Natural killer cell (primary cell): ENCODE results near the gene ZFP62. TPM values are rescaled to one million over a fixed set of nuclear protein-coding genes. Genes with fewer than 3 reads are reported as not detected.
A peak's percentile ranks its signal among the peaks of the same experiment; 100 is the strongest.

Source experiments
- ATAC-seq, 3 donors: fragments of 150-1000 bp in 2 of 3; fragments of 200-7000 bp in 1 of 3; cut with Tn5 transposase; 1 replicate in 1 of 3; 2 replicates in 2 of 3; pipeline ENCODE4 v1.10.0; 2021; ENCODE audit warnings: mild to moderate bottlenecking in 2 of 3, moderate library complexity in 2 of 3
- DNase-seq, 2 donors: peaks; one replicate each; pipeline versions ENCODE4 v3.0.0 to v3.0.0-alpha.2; 2013 to 2021; ENCODE audit warnings: mixed read lengths in 1 of 2
- H3K27ac ChIP-seq: one replicate; pipeline ENCODE4 v1.5.1; 2013; ENCODE audit warnings: mild to moderate bottlenecking, low read length
- H3K27me3 ChIP-seq: one replicate; pipeline ENCODE4 v1.6.1; 2013; ENCODE audit warnings: low read length; ENCODE audit not compliant: control insufficient read depth, insufficient read depth
- H3K36me3 ChIP-seq: one replicate; pipeline ENCODE4 v1.6.1; 2013; ENCODE audit warnings: low read length; ENCODE audit not compliant: control insufficient read depth, insufficient read depth
- H3K4me1 ChIP-seq: one replicate; pipeline ENCODE4 v1.6.1; 2013; ENCODE audit warnings: low read length; ENCODE audit not compliant: control insufficient read depth, insufficient read depth
- H3K4me3 ChIP-seq: one replicate; pipeline ENCODE4 v1.5.1; 2013; ENCODE audit warnings: low read length
- H3K9me3 ChIP-seq: one replicate; pipeline ENCODE4 v1.6.1; 2013; ENCODE audit warnings: low read length; ENCODE audit not compliant: control insufficient read depth, insufficient read depth
- H3K27ac Mint-ChIP-seq, 2 donors: one replicate each; pipeline ENCODE4 v1.8.0; 2022; ENCODE audit warnings: mild to moderate bottlenecking in 2 of 2, mixed read lengths in 2 of 2, moderate library complexity in 1 of 2
- H3K27me3 Mint-ChIP-seq, 2 donors: one replicate each; pipeline ENCODE4 v1.8.0; 2022; ENCODE audit warnings: low read depth in 2 of 2, mixed read lengths in 2 of 2
- H3K36me3 Mint-ChIP-seq: one replicate; pipeline ENCODE4 v1.8.0; 2022; ENCODE audit warnings: mixed read lengths
- H3K4me1 Mint-ChIP-seq, 2 donors: one replicate each; pipeline ENCODE4 v1.8.0; 2022; ENCODE audit warnings: mixed read lengths in 2 of 2
- H3K4me3 Mint-ChIP-seq: one replicate; pipeline ENCODE4 v1.8.0; 2022; ENCODE audit warnings: mild to moderate bottlenecking, moderate library complexity, mixed read lengths
- H3K9me3 Mint-ChIP-seq, 2 donors: one replicate each; pipeline ENCODE4 v1.8.0; 2022; ENCODE audit warnings: mixed read lengths in 2 of 2
- WGBS: methylation state at CpG from one replicate; pipeline ENCODE4 v1.1.7; 2013; ENCODE audit warnings: missing lambda C conversion rate; ENCODE audit not compliant: insufficient coverage; 5-methylcytosine and 5-hydroxymethylcytosine counted together
- intact Hi-C: fragments of 100-400 bp; cut with micrococcal nuclease; formaldehyde crosslinking; loops from one replicate; pipeline ENCODE4 v1.14.2; 2022
- total RNA-seq, 4 donors: library from RNA; stranded (reverse); fragments of 120-200 nt in 1 of 4; gene quantifications; one replicate each; pipeline versions ENCODE4 v1.2.3 to v1.2.4, GENCODE V29; 2013 to 2022
- TF ChIP-seq, protein P1 (sequence below): fragments of 200-600 bp; IDR thresholded peaks from one replicate; pipeline ENCODE4 v1.8.0; 2022; ENCODE audit warnings: antibody characterized with exemption

Gene ZFP62
- total RNA-seq, 3 donors from 2014 or later (not counting 1 experiment from before 2014, with no cell fraction given) = 16.6 to 21.0 (median 20.3) TPM

DNA sequence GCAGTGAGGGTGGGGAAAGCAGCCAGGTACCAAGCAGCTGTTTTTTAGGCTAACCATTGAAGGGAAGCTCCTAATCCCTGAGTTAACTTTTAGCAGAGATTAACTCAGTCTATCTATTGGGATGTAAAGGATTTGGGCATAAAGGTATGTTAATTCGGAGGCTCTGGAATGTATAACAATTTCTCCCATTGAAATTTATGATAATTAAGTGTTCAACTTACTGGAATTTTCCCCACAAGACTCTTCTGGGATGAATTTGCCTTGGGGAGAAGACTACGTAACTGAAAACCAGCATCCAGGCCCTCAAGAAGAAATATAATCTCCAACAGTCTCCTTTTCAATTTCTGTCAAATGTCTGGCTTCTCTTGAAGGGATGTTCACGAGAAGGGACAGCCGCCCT is 23.6 kb downstream of the ZFP62 start:
- Mint-ChIP-seq H3K36me3 (no peaks in the 10 kb centered on the region), H3K4me3 (no peak overlapping the region), H3K4me1 (peaks cover 19 to 23% of the 10 kb centered on the region in 2 donors), H3K27ac (no peak overlapping the region), H3K9me3 (no peaks in the 10 kb centered on the region), H3K27me3 (no peaks in the 10 kb centered on the region)
- no peaks in the 10 kb centered on the region for H3K27me3 ChIP-seq
- peaks cover 9% of the 10 kb centered on the region for H3K4me1 ChIP-seq
- no peak overlapping the region for H3K4me3 ChIP-seq
- WGBS = 98% methylated on average over 3 of the region's 4 CpGs
- TF ChIP-seq, protein P1, sequence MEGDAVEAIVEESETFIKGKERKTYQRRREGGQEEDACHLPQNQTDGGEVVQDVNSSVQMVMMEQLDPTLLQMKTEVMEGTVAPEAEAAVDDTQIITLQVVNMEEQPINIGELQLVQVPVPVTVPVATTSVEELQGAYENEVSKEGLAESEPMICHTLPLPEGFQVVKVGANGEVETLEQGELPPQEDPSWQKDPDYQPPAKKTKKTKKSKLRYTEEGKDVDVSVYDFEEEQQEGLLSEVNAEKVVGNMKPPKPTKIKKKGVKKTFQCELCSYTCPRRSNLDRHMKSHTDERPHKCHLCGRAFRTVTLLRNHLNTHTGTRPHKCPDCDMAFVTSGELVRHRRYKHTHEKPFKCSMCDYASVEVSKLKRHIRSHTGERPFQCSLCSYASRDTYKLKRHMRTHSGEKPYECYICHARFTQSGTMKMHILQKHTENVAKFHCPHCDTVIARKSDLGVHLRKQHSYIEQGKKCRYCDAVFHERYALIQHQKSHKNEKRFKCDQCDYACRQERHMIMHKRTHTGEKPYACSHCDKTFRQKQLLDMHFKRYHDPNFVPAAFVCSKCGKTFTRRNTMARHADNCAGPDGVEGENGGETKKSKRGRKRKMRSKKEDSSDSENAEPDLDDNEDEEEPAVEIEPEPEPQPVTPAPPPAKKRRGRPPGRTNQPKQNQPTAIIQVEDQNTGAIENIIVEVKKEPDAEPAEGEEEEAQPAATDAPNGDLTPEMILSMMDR = no peak
- H3K27ac ChIP-seq = no peak overlapping the region
- no peaks in the 10 kb centered on the region for H3K9me3 ChIP-seq
- no peak for DNase-seq
- H3K36me3 ChIP-seq = peaks cover 37% of the 10 kb centered on the region
- no peak for ATAC-seq
- intact Hi-C loops = no loop called here

DNA sequence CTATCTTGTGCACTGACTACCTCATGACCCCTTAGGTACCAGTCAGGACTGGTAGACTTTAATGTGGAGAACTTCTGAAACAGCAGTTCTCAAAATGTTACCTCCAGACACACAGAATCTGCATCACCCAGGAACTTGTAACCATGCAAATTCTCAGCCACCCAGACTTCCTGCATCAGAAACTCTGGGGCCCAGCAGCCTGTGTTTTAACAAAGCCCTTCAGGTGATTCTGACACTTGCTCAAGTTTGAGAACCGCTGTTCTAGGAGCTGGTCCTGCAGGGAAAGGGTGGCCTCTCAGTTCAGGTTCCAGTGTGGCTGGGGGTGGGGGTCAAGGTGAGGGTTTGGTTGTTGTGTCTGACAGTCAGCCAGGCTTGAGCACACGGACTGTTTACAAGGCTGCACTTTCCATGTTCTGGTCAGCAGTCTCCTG is 28.4 kb downstream of the ZFP62 start:
- H3K27me3 ChIP-seq = no peaks in the 10 kb centered on the region
- ATAC-seq (peak in 1 of 3 donors; percentile 5), DNase-seq (peak in 1 of 2 donors; percentile 71)
- Mint-ChIP-seq H3K36me3 (peaks cover 6% of the 10 kb centered on the region), H3K27ac (peak overlapping the region; percentile 90 to 99), H3K4me3 (peak overlapping the region; percentile 95), H3K27me3 (no peaks in the 10 kb centered on the region), H3K4me1 (peaks cover 35 to 49% of the 10 kb centered on the region in 2 donors), H3K9me3 (peaks cover 2 to 8% of the 10 kb centered on the region in 2 donors)
- H3K4me1 ChIP-seq = peaks cover 35% of the 10 kb centered on the region
- peak overlapping the region; percentile 37 for H3K27ac ChIP-seq
- WGBS = 27% methylated on average over 2 of the region's 2 CpGs
- no peak overlapping the region for H3K4me3 ChIP-seq
- intact Hi-C loops = loop anchor here (5.0 kb wide), 1 partner anchor 35 kb away; no protein-coding TSS in a partner anchor
- peaks cover 12% of the 10 kb centered on the region for H3K9me3 ChIP-seq
- peaks cover 33% of the 10 kb centered on the region for H3K36me3 ChIP-seq
- TF ChIP-seq, protein P1 = no peak

DNA sequence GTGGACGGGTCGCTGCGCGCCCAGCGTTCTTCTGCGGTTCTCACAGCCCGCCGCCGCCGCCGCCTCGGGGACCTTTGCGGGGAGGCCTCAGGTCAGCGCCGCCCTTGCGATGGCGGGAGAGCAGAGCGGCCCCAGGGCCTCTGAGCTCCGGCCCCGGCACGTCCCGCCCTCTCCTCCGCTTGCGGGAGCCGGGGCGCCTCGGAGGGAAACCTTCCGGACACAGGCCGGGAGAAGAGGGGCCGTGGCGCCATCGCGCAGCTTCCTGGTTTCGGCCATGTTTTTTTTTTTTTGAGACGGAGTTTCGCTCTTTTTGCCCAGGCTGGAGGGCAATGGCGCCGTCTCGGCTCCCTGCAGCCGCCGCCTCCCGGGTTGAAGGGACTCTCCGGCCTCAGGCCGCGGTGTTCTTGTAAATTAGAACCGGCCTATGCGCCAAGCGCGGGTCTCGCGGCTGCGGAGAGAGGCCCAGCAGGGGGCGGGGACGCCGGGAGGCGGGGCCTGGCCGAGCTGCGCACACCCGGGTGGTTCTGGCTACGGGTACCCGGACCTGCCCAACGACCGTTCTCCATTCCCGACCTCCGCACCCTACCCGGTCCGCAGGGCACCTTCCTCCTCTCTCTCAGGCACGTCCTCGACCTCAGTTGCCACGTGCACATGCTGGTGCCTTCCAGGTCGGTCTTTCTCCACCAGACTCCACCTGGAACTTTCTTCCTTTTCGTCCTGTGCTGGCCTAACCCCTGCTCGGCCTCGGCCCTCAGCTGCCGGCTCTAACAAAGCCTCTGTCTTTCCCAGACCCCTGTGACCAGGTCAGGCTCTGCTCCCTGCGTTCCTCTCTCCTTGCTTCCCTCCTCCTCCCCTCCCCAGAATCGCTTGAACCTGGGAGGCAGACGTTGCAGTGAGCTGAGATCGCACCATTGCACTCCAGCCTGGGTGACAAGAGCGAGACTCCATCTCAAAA is 29.7 kb downstream of the ZFP62 start:
- peak; percentile 80 to 87 (median 81) for ATAC-seq
- WGBS = under 1% methylated on average over 80 of the region's 80 CpGs
- H3K4me3 ChIP-seq = peak overlapping the region; percentile 95
- TF ChIP-seq, protein P1 = peak; percentile 3
- no peaks in the 10 kb centered on the region for H3K27me3 Mint-ChIP-seq
- peak overlapping the region; percentile 95 for H3K4me3 Mint-ChIP-seq
- H3K27ac Mint-ChIP-seq = peak overlapping the region; percentile 90 to 99
- peaks cover 34 to 48% of the 10 kb centered on the region in 2 donors for H3K4me1 Mint-ChIP-seq
- peaks cover 6% of the 10 kb centered on the region for H3K36me3 Mint-ChIP-seq
- peaks cover 2 to 8% of the 10 kb centered on the region in 2 donors for H3K9me3 Mint-ChIP-seq
- peak overlapping the region; percentile 98 for H3K27ac ChIP-seq
- DNase-seq = peak; percentile 78 to 82
- peaks cover 35% of the 10 kb centered on the region for H3K4me1 ChIP-seq
- intact Hi-C loops = loop anchor here (1.0 to 5.0 kb wide), 3 partner anchors 21 to 34 kb away; partner anchors contain the start of gene ZFP62
- H3K9me3 ChIP-seq = peaks cover 12% of the 10 kb centered on the region
- no peaks in the 10 kb centered on the region for H3K27me3 ChIP-seq
- peaks cover 21% of the 10 kb centered on the region for H3K36me3 ChIP-seq
